Urinary bladder (tissue), 4 donors: ENCODE data around the gene FANCD2OS. TPM values are rescaled to one million over a fixed set of nuclear protein-coding genes. Genes with fewer than 3 reads are reported as not detected.
"Not testable (repeated sequence)": the region's sequence is repeated elsewhere in the genome, so short reads cannot be mapped to it uniquely, and the experiment has no call there.

Experiments
- DNase-seq: peaks from one replicate; pipeline ENCODE4 v3.0.0-alpha.2; 2015; ENCODE audit errors: extremely low spot score
- H3K27ac ChIP-seq: one replicate; pipeline ENCODE4 v1.5.1; 2013; ENCODE audit warnings: low read depth, mild to moderate bottlenecking, moderate library complexity
- H3K36me3 ChIP-seq: one replicate; pipeline ENCODE4 v1.6.1; 2013; ENCODE audit warnings: mild to moderate bottlenecking, moderate library complexity; ENCODE audit not compliant: insufficient read depth
- H3K4me1 ChIP-seq: one replicate; pipeline ENCODE4 v1.6.1; 2013; ENCODE audit warnings: mild to moderate bottlenecking, moderate library complexity; ENCODE audit not compliant: insufficient read depth
- H3K4me3 ChIP-seq: one replicate; pipeline ENCODE4 v1.5.1; 2013; ENCODE audit warnings: low read depth, low read length
- WGBS: extraction: QIAGEN DNeasy Blood & Tissue Kit; methylation state at CpG from one replicate; pipeline ENCODE4 v1.1.7; 2013; 5-methylcytosine and 5-hydroxymethylcytosine counted together
- polyA plus RNA-seq: library from polyadenylated mRNA; stranded (reverse); fragments of 200-250 nt; gene quantifications from one replicate; pipeline ENCODE4 v1.2.3, GENCODE V29; 2013
- total RNA-seq: library from RNA; depleted of rRNA; stranded (reverse); fragments of >200 nt; gene quantifications from one replicate; pipeline ENCODE4 v1.2.3, GENCODE V29; 2014
- donor health status: healthy with polysubstance abuse.
- donor health status: healthy.

FANCD2OS gene
- total and polyA plus RNA-seq, 2 donors = not detected

DNA sequence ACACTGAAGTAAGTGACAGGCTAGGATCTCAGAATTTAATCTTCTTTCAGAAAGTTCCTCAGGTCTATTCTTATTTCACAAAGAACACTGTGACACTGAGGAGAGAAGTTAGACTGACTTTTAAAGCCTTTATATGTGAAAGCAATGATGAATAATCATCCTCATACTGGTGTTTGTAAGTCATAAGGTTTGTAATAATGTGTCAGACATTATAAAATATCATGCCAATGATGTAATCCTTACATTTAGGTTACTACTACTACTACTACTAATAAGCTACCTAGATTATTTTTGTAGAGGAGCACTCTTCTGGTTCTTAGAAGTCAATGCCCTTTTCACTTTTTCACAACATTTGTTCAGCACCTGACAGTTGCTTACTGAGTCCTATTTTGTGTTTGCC, 33.4 kb downstream of the FANCD2OS start:
- no peaks in the 10 kb centered on the region for H3K4me1 ChIP-seq
- DNase-seq = no peak
- H3K4me3 ChIP-seq = no peak overlapping the region
- H3K27ac ChIP-seq = no peak overlapping the region
- H3K36me3 ChIP-seq = no peaks in the 10 kb centered on the region

DNA sequence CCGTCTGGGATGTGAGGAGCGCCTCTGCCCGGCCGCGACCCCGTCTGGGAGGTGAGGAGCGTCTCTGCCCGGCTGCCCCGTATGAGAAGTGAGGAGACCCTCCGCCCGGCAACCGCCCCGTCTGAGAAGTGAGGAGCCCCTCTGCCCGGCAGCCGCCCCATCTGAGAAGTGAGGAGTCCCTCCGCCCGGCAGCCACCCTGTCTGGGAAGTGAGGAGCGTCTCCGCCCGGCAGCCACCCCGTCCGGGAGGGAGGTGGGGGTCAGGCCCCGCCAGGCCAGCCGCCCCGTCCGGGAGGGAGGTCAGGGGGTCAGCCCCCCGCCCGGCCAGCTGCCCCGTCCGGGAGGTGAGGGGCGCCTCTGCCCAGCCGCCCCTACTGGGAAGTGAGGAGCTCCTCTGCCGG, 38.0 kb downstream of the FANCD2OS start:
- H3K4me3 ChIP-seq, DNase-seq, H3K4me1 ChIP-seq, H3K27ac ChIP-seq, H3K36me3 ChIP-seq: not testable (repeated sequence)
- 94% methylated on average over 31 of the region's 33 CpGs for WGBS

DNA sequence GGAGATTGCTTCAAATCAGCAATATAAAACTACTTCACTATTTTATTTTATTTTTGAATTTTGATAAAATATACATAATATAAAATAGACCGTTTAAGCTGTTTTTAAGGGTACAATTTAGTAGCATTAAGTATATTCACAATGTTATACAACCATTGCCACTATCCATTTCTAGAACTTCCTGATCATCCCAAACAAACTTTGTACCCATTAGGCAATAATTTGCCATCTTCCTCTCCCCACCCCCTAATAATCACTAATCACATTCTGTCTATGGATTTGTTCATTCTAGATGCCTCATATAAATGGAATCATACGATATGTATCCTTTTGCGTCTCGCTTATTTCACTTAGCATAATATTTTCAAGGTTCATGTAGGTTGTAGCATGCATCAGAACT, 53.0 kb downstream of the FANCD2OS start:
- H3K36me3 ChIP-seq = no peaks in the 10 kb centered on the region
- DNase-seq = no peak
- H3K27ac ChIP-seq = no peak overlapping the region
- WGBS = 98% methylated on average over 4 of the region's 4 CpGs
- H3K4me3 ChIP-seq = no peak overlapping the region
- no peaks in the 10 kb centered on the region for H3K4me1 ChIP-seq

Other genes with a start within 250 kb of the FANCD2OS start
- not detected for gene CIDEC, start 228.0 kb downstream of the FANCD2OS start, total RNA-seq
- 49.2 TPM for gene CIDEC, start 228.0 kb downstream of the FANCD2OS start, polyA plus RNA-seq
- 12.2 TPM for gene JAGN1, start 217.6 kb downstream of the FANCD2OS start, total RNA-seq
- gene JAGN1, start 217.6 kb downstream of the FANCD2OS start, polyA plus RNA-seq = 44.3 TPM
- gene IL17RE, start 205.4 kb downstream of the FANCD2OS start, total RNA-seq = 1.2 TPM
- 4.3 TPM for gene IL17RE, start 205.4 kb downstream of the FANCD2OS start, polyA plus RNA-seq
- gene IL17RC, start 191.2 kb downstream of the FANCD2OS start, total RNA-seq = 24.7 TPM
- 72.5 TPM for gene IL17RC, start 191.2 kb downstream of the FANCD2OS start, polyA plus RNA-seq
- 22.9 TPM for gene CRELD1, start 174.4 kb downstream of the FANCD2OS start, total RNA-seq
- 72.3 TPM for gene CRELD1, start 174.4 kb downstream of the FANCD2OS start, polyA plus RNA-seq
- 0.95 TPM for gene PRRT3, start 155.8 kb downstream of the FANCD2OS start, total RNA-seq
- 2.8 TPM for gene PRRT3, start 155.8 kb downstream of the FANCD2OS start, polyA plus RNA-seq
- 45.2 TPM for gene EMC3, start 121.4 kb downstream of the FANCD2OS start, total RNA-seq
- 117 TPM for gene EMC3, start 121.4 kb downstream of the FANCD2OS start, polyA plus RNA-seq
- 12.1 TPM for gene FANCD2, start 81.8 kb downstream of the FANCD2OS start, total RNA-seq
- gene FANCD2, start 81.8 kb downstream of the FANCD2OS start, polyA plus RNA-seq = 1.7 TPM
- 82.3 TPM for gene BRK1, start 7.4 kb upstream of the FANCD2OS start, total RNA-seq
- gene BRK1, start 7.4 kb upstream of the FANCD2OS start, polyA plus RNA-seq = 252 TPM
- gene VHL, start 33.5 kb upstream of the FANCD2OS start, total RNA-seq = 50.0 TPM
- gene VHL, start 33.5 kb upstream of the FANCD2OS start, polyA plus RNA-seq = 21.7 TPM
- 2.9 TPM for gene IRAK2, start 56.7 kb upstream of the FANCD2OS start, total RNA-seq
- 4.1 TPM for gene IRAK2, start 56.7 kb upstream of the FANCD2OS start, polyA plus RNA-seq
- gene TATDN2, start 140.2 kb upstream of the FANCD2OS start, total RNA-seq = 11.3 TPM
- gene TATDN2, start 140.2 kb upstream of the FANCD2OS start, polyA plus RNA-seq = 21.7 TPM
- gene GHRL, start 184.7 kb upstream of the FANCD2OS start, total RNA-seq = not detected
- 0.11 TPM for gene GHRL, start 184.7 kb upstream of the FANCD2OS start, polyA plus RNA-seq
- gene SEC13, start 212.9 kb upstream of the FANCD2OS start, total RNA-seq = 92.7 TPM
- gene SEC13, start 212.9 kb upstream of the FANCD2OS start, polyA plus RNA-seq = 89.7 TPM